Caco-2 (cell line): ENCODE data around the gene AKR1C3. TPM values are rescaled to one million over a fixed set of nuclear protein-coding genes. Genes with fewer than 3 reads are reported as not detected.

ENCODE experiments used
- BruUV-seq: library from RNA; stranded (reverse); fragments of 400-500 nt; replicated peaks from 2 replicates; lab custom pipeline; 2021; lab: Mats Ljungman, UMichigan
- CTCF ChIA-PET: fragments of 300-600 bp; sonication (Branson Sonifier 250); formaldehyde crosslinking; loops from one replicate; lab custom pipeline; 2022; ENCODE audit warnings: antibody characterized with exemption; lab: Charles Lee
- POLR2A ChIA-PET: fragments of 300-600 bp; sonication (Branson Sonifier 250); formaldehyde crosslinking; loops from one replicate; lab custom pipeline; 2022; ENCODE audit warnings: antibody characterized with exemption; lab: Charles Lee
- DNase-seq, 2 experiments: peaks; one replicate each; pipeline versions ENCODE4 v3.0.0 to v3.0.0-alpha.2; 2020 to 2022
- H3K27me3 ChIP-seq: replicated peaks from 2 replicates; pipeline ENCODE4 v1.6.0; 2011; ENCODE audit warnings: low read length; ENCODE audit not compliant: control insufficient read depth, insufficient read depth
- H3K36me3 ChIP-seq: 2 replicates; pipeline ENCODE4 v1.5.1; 2011; ENCODE audit warnings: low read length; ENCODE audit not compliant: control insufficient read depth, insufficient read depth
- H3K4me1 ChIP-seq: fragments of 250-450 bp; sonication (Bioruptor Pico); 2 replicates; pipeline ENCODE4 v1.5.1; 2020; ENCODE audit warnings: mild to moderate bottlenecking
- H3K4me3 ChIP-seq: 2 replicates; pipeline ENCODE4 v1.5.1; 2011; ENCODE audit warnings: low read depth, mild to moderate bottlenecking, control low read depth, low read length
- H3K9me3 ChIP-seq: fragments of 250-450 bp; sonication (Bioruptor Pico); 2 replicates; pipeline ENCODE4 v1.5.1; 2020; ENCODE audit warnings: mild to moderate bottlenecking, moderate library complexity
- H3K27ac Mint-ChIP-seq: one replicate; pipeline ENCODE4 v1.8.0; 2022; ENCODE audit warnings: mixed read lengths; ENCODE audit not compliant: unreplicated experiment
- H3K27me3 Mint-ChIP-seq: one replicate; pipeline ENCODE4 v1.8.0; 2022; ENCODE audit warnings: mixed read lengths; ENCODE audit not compliant: insufficient read depth, unreplicated experiment
- H3K36me3 Mint-ChIP-seq: one replicate; pipeline ENCODE4 v1.8.0; 2022; ENCODE audit warnings: mild to moderate bottlenecking, mixed read lengths; ENCODE audit not compliant: insufficient read depth, unreplicated experiment
- H3K4me1 Mint-ChIP-seq: one replicate; pipeline ENCODE4 v1.8.0; 2022; ENCODE audit warnings: low read depth, mixed read lengths; ENCODE audit not compliant: unreplicated experiment
- H3K4me3 Mint-ChIP-seq: one replicate; pipeline ENCODE4 v1.8.0; 2022; ENCODE audit warnings: mild to moderate bottlenecking, moderate library complexity, mixed read lengths; ENCODE audit not compliant: unreplicated experiment
- H3K9me3 Mint-ChIP-seq: one replicate; pipeline ENCODE4 v1.8.0; 2022; ENCODE audit warnings: mixed read lengths; ENCODE audit not compliant: unreplicated experiment
- CTCF ChIP-seq, 2 experiments: fragments of 200-600 bp in 1 of 2; IDR thresholded peaks; 1 replicate in 1 of 2; 2 replicates in 1 of 2; pipeline versions ENCODE4 v1.5.1 to v1.8.0; 2011 to 2022; ENCODE audit warnings: antibody characterized with exemption in 1 of 2, control low read depth in 1 of 2, inconsistent platforms in 1 of 2, low read depth in 1 of 2, low read length in 1 of 2, mild to moderate bottlenecking in 1 of 2, moderate library complexity in 1 of 2; ENCODE audit not compliant: insufficient read depth in 1 of 2, severe bottlenecking in 1 of 2, unreplicated experiment in 1 of 2
- intact Hi-C: fragments of 100-400 bp; cut with micrococcal nuclease; formaldehyde crosslinking; loops from one replicate; pipeline ENCODE4 v1.10.0; 2022; ENCODE audit not compliant: unreplicated experiment
- total RNA-seq: library from RNA; stranded (reverse); gene quantifications from 2 replicates; pipeline ENCODE4 v1.2.3, GENCODE V29; 2022

The AKR1C3 gene
- total RNA-seq, 1 experiment from 2014 or later, result 115 TPM

DNA sequence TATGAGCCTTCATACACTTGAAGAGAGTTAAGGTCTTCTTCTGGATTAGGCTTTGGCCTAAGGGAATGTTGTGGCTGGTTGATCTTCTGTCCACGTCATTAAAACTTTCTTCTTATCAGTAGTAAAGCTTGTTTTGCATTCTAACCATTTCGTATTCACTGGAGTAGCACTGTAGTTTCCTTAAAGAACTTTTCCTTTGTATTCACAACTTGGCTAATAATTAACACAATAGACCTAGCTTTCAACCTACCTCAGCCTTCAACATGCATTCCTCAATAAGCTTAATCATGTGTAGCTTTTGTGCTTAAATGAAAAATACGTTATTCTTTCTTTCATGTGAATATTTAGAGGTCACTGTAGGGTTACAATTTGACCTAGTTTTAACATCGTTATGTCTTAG is 48.0 kb downstream of the AKR1C3 start:
- Mint-ChIP-seq H3K27me3 (no peaks in the 10 kb centered on the region), H3K9me3 (peaks cover 62% of the 10 kb centered on the region), H3K4me3 (peak overlapping the region; percentile 38), H3K27ac (peak overlapping the region; percentile 57), H3K4me1 (peaks cover 23% of the 10 kb centered on the region), H3K36me3 (peaks cover 36% of the 10 kb centered on the region)
- ChIA-PET CTCF (no interaction called here), POLR2A (no interaction called here)
- H3K36me3 ChIP-seq, result no peaks in the 10 kb centered on the region; the same call in 1 of the 2 replicates
- intact Hi-C loops, result no loop called here
- no peak for TF ChIP-seq CTCF (IDR thresholded peaks at IDR 0.05; ENCODE audit: insufficient read depth in 1 of 2, low read depth in 1 of 2, low read length in 1 of 2, severe bottlenecking in 1 of 2, unreplicated experiment in 1 of 2)
- BruUV-seq, result no TSS peak
- peaks cover 50% of the 10 kb centered on the region for H3K9me3 ChIP-seq
- peak in 1 of 2 experiments; percentile 45 for DNase-seq
- H3K27me3 ChIP-seq, result no peaks in the 10 kb centered on the region
- H3K4me3 ChIP-seq, result no peak overlapping the region
- peaks cover 34% of the 10 kb centered on the region for H3K4me1 ChIP-seq

GRCh38 chr10:5143137-5143536 is 48.9 kb downstream of the AKR1C3 start:
- peaks cover 52% of the 10 kb centered on the region for H3K9me3 ChIP-seq
- POLR2A ChIA-PET, result no interaction called here
- peaks cover 61% of the 10 kb centered on the region for H3K9me3 Mint-ChIP-seq
- no peaks in the 10 kb centered on the region for H3K27me3 ChIP-seq
- no TSS peak for BruUV-seq
- no peak for TF ChIP-seq CTCF (IDR thresholded peaks at IDR 0.05; ENCODE audit: insufficient read depth in 1 of 2, low read depth in 1 of 2, low read length in 1 of 2, severe bottlenecking in 1 of 2, unreplicated experiment in 1 of 2)
- DNase-seq, result no peak
- intact Hi-C loops, result no loop called here
- peaks cover 33% of the 10 kb centered on the region for H3K4me1 Mint-ChIP-seq
- no peak overlapping the region for H3K4me3 ChIP-seq
- peaks cover 3% of the 10 kb centered on the region for H3K36me3 ChIP-seq
- H3K4me1 ChIP-seq, result peaks cover 42% of the 10 kb centered on the region
- CTCF ChIA-PET, result no interaction called here
- H3K27me3 Mint-ChIP-seq, result no peaks in the 10 kb centered on the region
- H3K27ac Mint-ChIP-seq, result no peak overlapping the region
- peaks cover 31% of the 10 kb centered on the region for H3K36me3 Mint-ChIP-seq
- no peak overlapping the region for H3K4me3 Mint-ChIP-seq

- BruUV-seq, result TSS peak; percentile 92
- peaks cover 52% of the 10 kb centered on the region for H3K9me3 Mint-ChIP-seq
- H3K27ac Mint-ChIP-seq, result peak overlapping the region; percentile 91
- H3K27me3 ChIP-seq, result no peaks in the 10 kb centered on the region
- no peak overlapping the region for H3K4me3 ChIP-seq
- ChIA-PET POLR2A (no interaction called here), CTCF (no interaction called here)
- peaks cover 39% of the 10 kb centered on the region for H3K4me1 Mint-ChIP-seq
- H3K36me3 ChIP-seq, result peaks cover 3% of the 10 kb centered on the region
- H3K36me3 Mint-ChIP-seq, result peaks cover 33% of the 10 kb centered on the region
- DNase-seq, result no peak
- H3K27me3 Mint-ChIP-seq, result no peaks in the 10 kb centered on the region
- peaks cover 49% of the 10 kb centered on the region for H3K4me1 ChIP-seq
- intact Hi-C loops, result loop anchor here (1.0 to 5.0 kb wide), 6 partner anchors 40 to 136 kb away; partner anchors contain the start of genes AKR1C3 and AKR1C4
- H3K9me3 ChIP-seq, result peaks cover 62% of the 10 kb centered on the region
- peak overlapping the region; percentile 53 for H3K4me3 Mint-ChIP-seq
- no peak for TF ChIP-seq CTCF (IDR thresholded peaks at IDR 0.05; ENCODE audit: insufficient read depth in 1 of 2, low read depth in 1 of 2, low read length in 1 of 2, severe bottlenecking in 1 of 2, unreplicated experiment in 1 of 2)
Observed at GRCh38 chr10:5146920-5147254, 52.7 kb downstream of the AKR1C3 start.
